Measurements from ENCODE around the gene CDH26. TPM values are rescaled to one million over a fixed set of nuclear protein-coding genes. Genes with fewer than 3 reads are reported as not detected.

Gene CDH26
- total and polyA plus RNA-seq, 12 donors = 0.27 to 2.9 (median 0.84) TPM; not detected in 1

- Histone ChIP-seq H3K27me3 (no peaks in the 10 kb centered on the region), H3K9me3 (replicated peaks in 1 of 3) (no peaks in the 10 kb centered on the region)
- intact Hi-C loops (cut with DNase I) = no loop called here
These were observed 95.6 kb downstream of the CDH26 start for GRCh38 chr20:60053818-60054190.

GRCh38 chr20:60054716-60055634, 96.8 kb downstream of the CDH26 start:
- Histone ChIP-seq H3K27ac (peak overlapping the region in 2 of 5 donors; percentile 15 to 50), H3K9me3 (replicated peaks in 1 of 3) (no peaks in the 10 kb centered on the region), H3K4me1 (replicated peaks in 1 of 2) (peaks cover 0 to 6% of the 10 kb centered on the region in 2 donors), H3K36me3 (replicated peaks in 1 of 2) (no peaks in the 10 kb centered on the region), H3K27me3 (no peaks in the 10 kb centered on the region), H3K4me3 (no peak overlapping the region)
- peak in 1 of 7 donors; percentile 42 for DNase-seq
- intact Hi-C loops (cut with DNase I) = no loop called here
- whole genome bisulfite sequencing, 4 donors = 55 to 65% (median 58%) methylated on average over 23 to 24 of the region's 24 CpGs
- no peak for TF ChIP-seq CTCF (IDR thresholded peaks at IDR 0.05)
- no peak for TF ChIP-seq POLR2A (IDR thresholded peaks at IDR 0.05)

More at GRCh38 chr20:60053818-60054190, 95.6 kb downstream of the CDH26 start:
- H3K27ac ChIP-seq = no peak overlapping the region
- H3K36me3 ChIP-seq (replicated peaks in 1 of 2) = no peaks in the 10 kb centered on the region
- DNase-seq = peak in 1 of 7 donors; percentile 28
- H3K4me1 ChIP-seq (replicated peaks in 1 of 2) = peaks cover 0 to 6% of the 10 kb centered on the region in 2 donors
- no peak overlapping the region for H3K4me3 ChIP-seq
- TF ChIP-seq POLR2A (IDR thresholded peaks at IDR 0.05) = no peak
- TF ChIP-seq CTCF (IDR thresholded peaks at IDR 0.05) = no peak
- WGBS, 4 donors = 65 to 82% (median 68%) methylated on average over 4 of the region's 4 CpGs

- WGBS, 4 donors = 61 to 67% (median 64%) methylated on average over 14 of the region's 14 CpGs
- peak; percentile 32 to 75 (median 56) for DNase-seq
- Histone ChIP-seq H3K4me1 (replicated peaks in 1 of 2) (peaks cover 0 to 6% of the 10 kb centered on the region in 2 donors), H3K4me3 (peak overlapping the region in 1 of 4 donors; percentile 32), H3K36me3 (replicated peaks in 1 of 2) (no peaks in the 10 kb centered on the region), H3K9me3 (replicated peaks in 1 of 3) (no peaks in the 10 kb centered on the region), H3K27ac (peak overlapping the region in 1 of 5 donors; percentile 67), H3K27me3 (no peaks in the 10 kb centered on the region)
- intact Hi-C loops (cut with DNase I) = no loop called here
- TF ChIP-seq CTCF (IDR thresholded peaks at IDR 0.05) (no peak), POLR2A (IDR thresholded peaks at IDR 0.05) (peak in 1 of 2 donors; percentile 14)
These were observed 97.5 kb downstream of the CDH26 start for GRCh38 chr20:60055740-60056139.

GRCh38 chr20:60056407-60057122, 98.3 kb downstream of the CDH26 start:
- intact Hi-C loops (cut with DNase I) = no loop called here
- peaks cover 0 to 6% of the 10 kb centered on the region in 2 donors for H3K4me1 ChIP-seq (replicated peaks in 1 of 2)

More at GRCh38 chr20:60056407-60057122, 98.3 kb downstream of the CDH26 start:
- WGBS, 4 donors = 54 to 59% (median 57%) methylated on average over 5 of the region's 5 CpGs
- Histone ChIP-seq H3K27ac (peak overlapping the region in 1 of 5 donors; percentile 67), H3K9me3 (replicated peaks in 1 of 3) (no peaks in the 10 kb centered on the region), H3K4me3 (no peak overlapping the region), H3K36me3 (replicated peaks in 1 of 2) (no peaks in the 10 kb centered on the region), H3K27me3 (no peaks in the 10 kb centered on the region)
- DNase-seq = no peak
- TF ChIP-seq CTCF (IDR thresholded peaks at IDR 0.05) (no peak), POLR2A (IDR thresholded peaks at IDR 0.05) (no peak)
